Effector memory CD8-positive, alpha-beta T cell (primary cell): ENCODE measurements around the gene RAB23.

Source experiments
- ATAC-seq: fragments of 150-1000 bp; cut with Tn5 transposase; replicated peaks from 2 replicates; pipeline ENCODE4 v1.10.0; 2021; ENCODE audit warnings: mild to moderate bottlenecking, moderate library complexity
- DNase-seq, 3 experiments: peaks; one replicate each; pipeline ENCODE4 v3.0.0; 2021
- H3K27ac Mint-ChIP-seq, 2 donors: one replicate each; pipeline ENCODE4 v1.8.0; 2022; ENCODE audit warnings: mild to moderate bottlenecking in 2 of 2, mixed read lengths in 2 of 2, moderate library complexity in 2 of 2
- H3K27me3 Mint-ChIP-seq, 2 donors: one replicate each; pipeline ENCODE4 v1.8.0; 2022; ENCODE audit warnings: mixed read lengths in 2 of 2
- H3K36me3 Mint-ChIP-seq: one replicate; pipeline ENCODE4 v1.8.0; 2022; ENCODE audit warnings: mild to moderate bottlenecking, moderate library complexity, mixed read lengths; ENCODE audit not compliant: insufficient read depth
- H3K4me1 Mint-ChIP-seq, 2 donors: one replicate each; pipeline ENCODE4 v1.8.0; 2022; ENCODE audit warnings: low read depth in 2 of 2, mixed read lengths in 2 of 2
- H3K4me3 Mint-ChIP-seq, 2 donors: one replicate each; pipeline ENCODE4 v1.8.0; 2022; ENCODE audit warnings: mild to moderate bottlenecking in 2 of 2, mixed read lengths in 2 of 2, moderate library complexity in 2 of 2
- H3K9me3 Mint-ChIP-seq, 2 donors: one replicate each; pipeline ENCODE4 v1.8.0; 2022; ENCODE audit warnings: mixed read lengths in 2 of 2
- total RNA-seq, 9 experiments: gene quantifications; one replicate each; lab custom pipeline; 2026; lab: John Stamatoyannopoulos, UW

Gene RAB23
- total RNA-seq, result 0 to 6.6 (median 3.0) reads per million in 9 experiments

GRCh38 chr6:57221936-57222742 lies at the start of gene RAB23:
Gene RAB23 (minus strand): TSS chr6:57222307. CDS start chr6:57210380, 11,927 bp downstream.
- Mint-ChIP-seq H3K27me3 (peaks cover 0 to 5% of the 10 kb centered on the region in 2 donors), H3K9me3 (no peaks in the 10 kb centered on the region), H3K4me1 (peaks cover 7 to 8% of the 10 kb centered on the region in 2 donors), H3K27ac (peak within 1 kb of the TSS; percentile 90 to 95), H3K4me3 (peak within 1 kb of the TSS; percentile 97 to 100), H3K36me3 (peaks cover 14% of the 10 kb centered on the region)
- ATAC-seq (peak; percentile 85), DNase-seq (peak; percentile 75 to 85 (median 84))

- peaks cover 22 to 26% of the 10 kb centered on the region in 2 donors for H3K27me3 Mint-ChIP-seq
- H3K9me3 Mint-ChIP-seq, result no peaks in the 10 kb centered on the region
- H3K4me3 Mint-ChIP-seq, result no peak overlapping the region
- H3K4me1 Mint-ChIP-seq, result no peaks in the 10 kb centered on the region
- H3K36me3 Mint-ChIP-seq, result no peaks in the 10 kb centered on the region
- no peak for DNase-seq
- no peak for ATAC-seq
- H3K27ac Mint-ChIP-seq, result no peak overlapping the region
Measured at GRCh38 chr6:57268294-57268640, 46.2 kb upstream of the RAB23 start.

GRCh38 chr6:57267586-57268293 lies 45.6 kb upstream of the RAB23 start:
- no peaks in the 10 kb centered on the region for H3K9me3 Mint-ChIP-seq
- no peak overlapping the region for H3K27ac Mint-ChIP-seq
- peak; percentile 29 for ATAC-seq
- peak; percentile 5 to 22 (median 15) for DNase-seq
- H3K4me3 Mint-ChIP-seq, result no peak overlapping the region
- H3K4me1 Mint-ChIP-seq, result no peaks in the 10 kb centered on the region
- peaks cover 17 to 26% of the 10 kb centered on the region in 2 donors for H3K27me3 Mint-ChIP-seq
- no peaks in the 10 kb centered on the region for H3K36me3 Mint-ChIP-seq

GRCh38 chr6:57265755-57266221 lies 43.7 kb upstream of the RAB23 start:
- ATAC-seq, result no peak
- H3K4me1 Mint-ChIP-seq, result no peaks in the 10 kb centered on the region
- H3K4me3 Mint-ChIP-seq, result no peak overlapping the region
- no peak for DNase-seq
- H3K27ac Mint-ChIP-seq, result no peak overlapping the region
- H3K9me3 Mint-ChIP-seq, result no peaks in the 10 kb centered on the region
- peaks cover 0 to 26% of the 10 kb centered on the region in 2 donors for H3K27me3 Mint-ChIP-seq
- no peaks in the 10 kb centered on the region for H3K36me3 Mint-ChIP-seq

- Mint-ChIP-seq H3K9me3 (no peaks in the 10 kb centered on the region), H3K4me3 (no peak overlapping the region), H3K27ac (no peak overlapping the region), H3K4me1 (no peaks in the 10 kb centered on the region), H3K36me3 (no peaks in the 10 kb centered on the region), H3K27me3 (peaks cover 0 to 37% of the 10 kb centered on the region in 2 donors)
- DNase-seq (no peak), ATAC-seq (no peak)
Measured at GRCh38 chr6:57263739-57264138, 41.6 kb upstream of the RAB23 start.

GRCh38 chr6:57262901-57263694 lies 41.0 kb upstream of the RAB23 start:
- Mint-ChIP-seq H3K4me1 (no peaks in the 10 kb centered on the region), H3K27me3 (peaks cover 0 to 37% of the 10 kb centered on the region in 2 donors), H3K36me3 (no peaks in the 10 kb centered on the region), H3K9me3 (no peaks in the 10 kb centered on the region), H3K4me3 (no peak overlapping the region), H3K27ac (no peak overlapping the region)
- DNase-seq (no peak), ATAC-seq (no peak)

- ATAC-seq, result no peak
- no peaks in the 10 kb centered on the region for H3K4me1 Mint-ChIP-seq
- peaks cover 0 to 37% of the 10 kb centered on the region in 2 donors for H3K27me3 Mint-ChIP-seq
- no peak overlapping the region for H3K4me3 Mint-ChIP-seq
- H3K9me3 Mint-ChIP-seq, result no peaks in the 10 kb centered on the region
- H3K27ac Mint-ChIP-seq, result no peak overlapping the region
- no peaks in the 10 kb centered on the region for H3K36me3 Mint-ChIP-seq
- no peak for DNase-seq
Measured at GRCh38 chr6:57262488-57262887, 40.4 kb upstream of the RAB23 start.

- Mint-ChIP-seq H3K27me3 (peaks cover 0 to 37% of the 10 kb centered on the region in 2 donors), H3K9me3 (no peaks in the 10 kb centered on the region), H3K36me3 (no peaks in the 10 kb centered on the region), H3K4me1 (no peaks in the 10 kb centered on the region), H3K4me3 (no peak overlapping the region), H3K27ac (no peak overlapping the region)
- ATAC-seq (no peak), DNase-seq (no peak)
Measured at GRCh38 chr6:57261926-57262325, 39.8 kb upstream of the RAB23 start.

- Mint-ChIP-seq H3K9me3 (no peaks in the 10 kb centered on the region), H3K36me3 (no peaks in the 10 kb centered on the region), H3K4me3 (no peak overlapping the region), H3K27me3 (peaks cover 0 to 37% of the 10 kb centered on the region in 2 donors), H3K27ac (no peak overlapping the region), H3K4me1 (no peaks in the 10 kb centered on the region)
- DNase-seq, result no peak
- ATAC-seq, result no peak
Measured at GRCh38 chr6:57259064-57259463, 37.0 kb upstream of the RAB23 start.

- Mint-ChIP-seq H3K4me1 (no peaks in the 10 kb centered on the region), H3K9me3 (no peaks in the 10 kb centered on the region), H3K27me3 (peaks cover 0 to 35% of the 10 kb centered on the region in 2 donors), H3K36me3 (no peaks in the 10 kb centered on the region), H3K4me3 (no peak overlapping the region), H3K27ac (no peak overlapping the region)
- ATAC-seq, result no peak
- DNase-seq, result no peak
Measured at GRCh38 chr6:57257911-57258541, 35.9 kb upstream of the RAB23 start.

- H3K4me1 Mint-ChIP-seq, result no peaks in the 10 kb centered on the region
- peaks cover 0 to 20% of the 10 kb centered on the region in 2 donors for H3K27me3 Mint-ChIP-seq
- no peak overlapping the region for H3K27ac Mint-ChIP-seq
- DNase-seq, result no peak
- H3K4me3 Mint-ChIP-seq, result no peak overlapping the region
- ATAC-seq, result no peak
- H3K9me3 Mint-ChIP-seq, result no peaks in the 10 kb centered on the region
- H3K36me3 Mint-ChIP-seq, result no peaks in the 10 kb centered on the region
Measured at GRCh38 chr6:57256541-57256940, 34.4 kb upstream of the RAB23 start.

- no peaks in the 10 kb centered on the region for H3K36me3 Mint-ChIP-seq
- H3K4me1 Mint-ChIP-seq, result no peaks in the 10 kb centered on the region
- no peak for DNase-seq
- no peaks in the 10 kb centered on the region for H3K9me3 Mint-ChIP-seq
- no peak overlapping the region for H3K27ac Mint-ChIP-seq
- ATAC-seq, result no peak
- H3K27me3 Mint-ChIP-seq, result peaks cover 0 to 10% of the 10 kb centered on the region in 2 donors
- H3K4me3 Mint-ChIP-seq, result no peak overlapping the region
Measured at GRCh38 chr6:57255451-57256169, 33.5 kb upstream of the RAB23 start.
